T-cell (primary cell): ENCODE results near the gene PYHIN1. TPM values are rescaled to one million over a fixed set of nuclear protein-coding genes. Genes with fewer than 3 reads are reported as not detected.
A peak's percentile ranks its signal among the peaks of the same experiment; 100 is the strongest.

Experiments
- ATAC-seq, 4 experiments: fragments of 200-7000 bp in 3 of 4; fragments of 150-1000 bp in 1 of 4; cut with Tn5 transposase; replicated peaks in 1 of 4; 1 replicate in 3 of 4; 2 replicates in 1 of 4; pipeline ENCODE4 v1.10.0; 2021; ENCODE audit warnings: moderate library complexity in 3 of 4, mild to moderate bottlenecking in 2 of 4, moderate number of reproducible peaks in 1 of 4
- CTCF ChIA-PET, 2 donors: fragments of 300-600 bp; sonication (Branson Sonifier 250); formaldehyde crosslinking; loops; one replicate each; lab custom pipeline; 2022; ENCODE audit warnings: antibody characterized with exemption in 2 of 2; lab: Charles Lee
- POLR2A ChIA-PET, 2 donors: fragments of 300-600 bp; sonication (Branson Sonifier 250); formaldehyde crosslinking; loops; one replicate each; lab custom pipeline; 2022; ENCODE audit warnings: antibody characterized with exemption in 2 of 2; lab: Charles Lee
- DNase-seq, 35 experiments: peaks; one replicate each; pipeline versions ENCODE4 v3.0.0 to v3.0.0-alpha.2; 2013 to 2023
- H3K27ac ChIP-seq: one replicate; pipeline ENCODE4 v1.5.1; 2013; ENCODE audit warnings: low read length
- H3K27me3 ChIP-seq, 2 experiments: replicated peaks in 1 of 2; 1 replicate in 1 of 2; 2 replicates in 1 of 2; pipeline versions ENCODE4 v1.6.1 to v1.7.0; 2013; ENCODE audit warnings: low read length in 1 of 2, mixed read lengths in 1 of 2; ENCODE audit not compliant: control insufficient read depth in 2 of 2, insufficient read depth in 2 of 2; ENCODE audit errors: extremely low read depth in 1 of 2
- H3K36me3 ChIP-seq, 2 donors: 1 replicate in 1 of 2; 2 replicates in 1 of 2; pipeline versions ENCODE4 v1.6.1 to v1.7.0; 2013; ENCODE audit warnings: low read length in 1 of 2; ENCODE audit not compliant: control insufficient read depth in 2 of 2, insufficient read depth in 1 of 2; ENCODE audit errors: extremely low read depth in 1 of 2
- H3K4me1 ChIP-seq, 2 experiments: 1 replicate in 1 of 2; 2 replicates in 1 of 2; pipeline versions ENCODE4 v1.6.1 to v1.7.0; 2013; ENCODE audit warnings: low read length in 2 of 2, mixed read lengths in 1 of 2; ENCODE audit not compliant: insufficient read depth in 2 of 2, control insufficient read depth in 1 of 2; ENCODE audit errors: extremely low read depth in 1 of 2
- H3K4me3 ChIP-seq, 2 donors: 1 replicate in 1 of 2; 2 replicates in 1 of 2; pipeline versions ENCODE4 v1.5.1 to v1.7.0; 2013; ENCODE audit warnings: mild to moderate bottlenecking in 2 of 2, low read length in 1 of 2, moderate library complexity in 1 of 2; ENCODE audit not compliant: control insufficient read depth in 1 of 2; ENCODE audit errors: extremely low read depth in 1 of 2
- H3K9me3 ChIP-seq: 2 replicates; pipeline ENCODE4 v1.7.0; 2013
- H3K27ac Mint-ChIP-seq, 2 donors: one replicate each; pipeline ENCODE4 v1.8.0; 2020 to 2021; ENCODE audit warnings: mild to moderate bottlenecking in 2 of 2, mixed read lengths in 2 of 2
- H3K27me3 Mint-ChIP-seq, 2 donors: one replicate each; pipeline ENCODE4 v1.8.0; 2021 to 2022; ENCODE audit warnings: mixed read lengths in 2 of 2
- H3K36me3 Mint-ChIP-seq: one replicate; pipeline ENCODE4 v1.8.0; 2021; ENCODE audit warnings: mixed read lengths
- H3K4me1 Mint-ChIP-seq, 3 donors: one replicate each; pipeline ENCODE4 v1.8.0; 2020 to 2022; ENCODE audit warnings: mixed read lengths in 3 of 3, mild to moderate bottlenecking in 1 of 3
- H3K4me3 Mint-ChIP-seq, 3 donors: one replicate each; pipeline ENCODE4 v1.8.0; 2020 to 2022; ENCODE audit warnings: mild to moderate bottlenecking in 3 of 3, mixed read lengths in 3 of 3, moderate library complexity in 3 of 3
- H3K9me3 Mint-ChIP-seq, 3 donors: one replicate each; pipeline ENCODE4 v1.8.0; 2020 to 2022; ENCODE audit warnings: mixed read lengths in 3 of 3
- WGBS: methylation state at CpG from one replicate; pipeline ENCODE4 v1.1.5; 2013; ENCODE audit warnings: missing lambda C conversion rate; ENCODE audit not compliant: insufficient coverage; 5-methylcytosine and 5-hydroxymethylcytosine counted together
- total RNA-seq, 35 experiments: library from RNA in 6 of 35; stranded (reverse) in 6 of 35; fragments of 120-200 nt in 1 of 35; gene quantifications; one replicate each; pipeline versions ENCODE4 v1.2.1 to v1.2.4 and lab custom pipeline; 2013 to 2026

PYHIN1 gene
- 10 to 100 TPM; 32.6 to 65.4 (median 35.4) TPM for total RNA-seq
- 122 TPM for total RNA-seq (2013)
- 4.9 to 66.4 (median 40.7) reads per million in 29 experiments for total RNA-seq (lab: John Stamatoyannopoulos, UW)

DNA sequence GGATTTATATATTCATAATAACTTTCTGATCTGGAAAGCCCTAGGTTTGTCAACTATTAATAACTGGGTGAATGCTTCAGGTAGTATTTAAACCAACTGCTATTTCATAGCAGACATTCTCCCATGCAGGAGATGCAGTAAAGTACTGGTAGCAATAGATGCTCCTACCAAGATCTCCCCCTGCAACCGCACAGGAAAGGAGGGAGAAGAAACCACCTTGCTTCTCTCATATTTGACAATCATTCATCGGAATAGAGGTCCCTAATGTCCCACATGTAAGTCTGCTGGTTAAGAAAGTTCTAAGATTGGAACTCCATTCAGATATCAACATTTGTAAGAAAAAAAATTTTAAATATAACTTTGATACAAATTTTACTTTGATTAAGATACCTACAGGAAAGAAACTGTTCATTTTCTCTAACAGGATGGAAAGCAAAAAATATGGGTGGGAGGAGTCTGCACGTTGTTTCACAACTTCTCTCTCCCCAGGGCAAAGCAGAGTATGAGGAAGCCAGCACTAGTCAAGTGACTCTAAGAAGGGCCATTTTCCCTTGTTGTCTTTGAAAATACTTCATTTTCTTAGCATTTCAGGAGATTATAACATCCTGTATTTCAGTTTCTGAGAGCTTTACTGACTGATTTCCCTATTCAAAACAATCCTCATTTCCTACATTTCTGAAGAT is at the start of gene PYHIN1:
PYHIN1 (plus strand) TSS at position 498 of the 683 bp plus-strand sequence. CDS start 5,359 bp downstream, outside the sequence.
- peaks cover 9% of the 10 kb centered on the region for H3K36me3 Mint-ChIP-seq
- peaks cover 16 to 24% of the 10 kb centered on the region in 2 experiments for H3K4me1 ChIP-seq
- ATAC-seq: peak; percentile 80 to 89 (median 84)
- H3K4me3 Mint-ChIP-seq: peak within 1 kb of the TSS; percentile 89 to 99 (median 98)
- WGBS: no CpG with 5 or more reads among the region's 3 CpGs
- H3K9me3 Mint-ChIP-seq: peaks cover 9% of the 10 kb centered on the region in 3 donors
- ChIA-PET POLR2A (no interaction called here), CTCF (interaction anchor here in 1 of 2 donors (0.6 kb wide), 1 partner anchor 592 kb away, joined by 3 read pairs; no protein-coding TSS in a partner anchor)
- no peaks in the 10 kb centered on the region for H3K27me3 ChIP-seq
- peak within 1 kb of the TSS; percentile 58 to 80 for H3K4me3 ChIP-seq
- H3K9me3 ChIP-seq: no peaks in the 10 kb centered on the region
- peaks cover 31 to 50% (median 43%) of the 10 kb centered on the region in 3 donors for H3K4me1 Mint-ChIP-seq
- peak within 1 kb of the TSS; percentile 72 for H3K27ac ChIP-seq
- H3K36me3 ChIP-seq: peaks cover 0 to 2% of the 10 kb centered on the region in 2 donors
- peak within 1 kb of the TSS; percentile 94 to 97 for H3K27ac Mint-ChIP-seq
- peaks cover 0 to 5% of the 10 kb centered on the region in 2 donors for H3K27me3 Mint-ChIP-seq
- peak in 28 of 35 experiments; percentile 7 to 67 (median 18) for DNase-seq

GRCh38 chr1:158893654-158894053 is 37.7 kb upstream of the PYHIN1 start:
- Histone ChIP-seq H3K4me3 (no peak overlapping the region), H3K27me3 (no peaks in the 10 kb centered on the region), H3K4me1 (no peaks in the 10 kb centered on the region), H3K36me3 (no peaks in the 10 kb centered on the region), H3K27ac (no peak overlapping the region), H3K9me3 (no peaks in the 10 kb centered on the region)
- H3K36me3 Mint-ChIP-seq: no peaks in the 10 kb centered on the region
- H3K27me3 Mint-ChIP-seq: peaks cover 0 to 1% of the 10 kb centered on the region in 2 donors
- no peak overlapping the region for H3K27ac Mint-ChIP-seq
- H3K4me3 Mint-ChIP-seq: no peak overlapping the region
- no peaks in the 10 kb centered on the region for H3K4me1 Mint-ChIP-seq
- CTCF ChIA-PET: no interaction called here
- H3K9me3 Mint-ChIP-seq: peaks cover 5 to 10% (median 8%) of the 10 kb centered on the region in 3 donors
- POLR2A ChIA-PET: no interaction called here
- DNase-seq: no peak
- no peak for ATAC-seq

DNA sequence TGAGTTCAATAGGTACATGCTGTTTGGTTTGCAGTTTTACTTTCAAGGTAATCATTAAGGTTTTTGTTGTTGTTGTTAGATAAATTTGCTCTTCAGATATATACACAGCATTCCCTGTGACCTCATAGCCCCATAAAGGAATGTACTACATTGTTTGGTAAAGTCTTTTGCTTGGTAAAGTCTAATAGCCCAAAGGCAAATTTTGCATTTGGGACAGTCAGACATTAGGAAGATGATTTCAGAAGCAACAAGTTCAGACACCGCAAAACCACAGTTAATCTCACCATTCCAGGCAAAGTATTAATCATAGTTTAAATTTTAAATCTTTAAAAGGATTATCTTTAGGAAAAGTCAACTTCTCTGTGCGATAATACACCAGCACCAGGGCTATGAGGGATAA is 32.6 kb upstream of the PYHIN1 start:
- H3K27ac Mint-ChIP-seq: no peak overlapping the region
- H3K36me3 ChIP-seq: no peaks in the 10 kb centered on the region
- H3K4me1 ChIP-seq: no peaks in the 10 kb centered on the region
- CTCF ChIA-PET: no interaction called here
- H3K4me1 Mint-ChIP-seq: no peaks in the 10 kb centered on the region
- H3K4me3 Mint-ChIP-seq: no peak overlapping the region
- peaks cover 2% of the 10 kb centered on the region for H3K9me3 ChIP-seq
- ATAC-seq (no peak), DNase-seq (no peak)
- H3K27me3 Mint-ChIP-seq: peaks cover 5 to 14% of the 10 kb centered on the region in 2 donors
- peaks cover 3 to 10% (median 6%) of the 10 kb centered on the region in 3 donors for H3K9me3 Mint-ChIP-seq
- no peaks in the 10 kb centered on the region for H3K27me3 ChIP-seq
- no peak overlapping the region for H3K27ac ChIP-seq
- WGBS: no CpG with 5 or more reads among the region's 2 CpGs
- H3K36me3 Mint-ChIP-seq: no peaks in the 10 kb centered on the region
- POLR2A ChIA-PET: no interaction called here
- no peak overlapping the region for H3K4me3 ChIP-seq

DNA sequence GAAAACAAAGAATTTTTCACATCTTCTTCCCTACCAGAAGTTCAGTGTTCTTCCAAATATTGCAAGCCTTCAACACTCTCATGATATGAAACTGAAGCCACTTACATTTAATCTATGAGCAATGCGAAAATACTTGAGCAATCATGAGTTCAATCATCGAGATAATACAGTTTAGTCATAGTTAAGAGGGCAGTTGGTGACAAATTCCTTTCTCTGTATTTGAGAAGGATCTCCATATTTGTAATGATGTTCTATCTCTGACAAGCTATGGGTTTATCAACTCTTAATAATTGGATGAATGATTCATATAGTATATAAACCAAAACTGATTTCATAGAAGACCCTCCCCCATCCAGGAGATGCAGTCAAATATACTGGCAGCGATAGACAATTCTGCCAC is 29.7 kb upstream of the PYHIN1 start:
- POLR2A ChIA-PET: no interaction called here
- Histone ChIP-seq H3K4me1 (no peaks in the 10 kb centered on the region), H3K36me3 (no peaks in the 10 kb centered on the region), H3K4me3 (no peak overlapping the region), H3K9me3 (peaks cover 2% of the 10 kb centered on the region), H3K27ac (no peak overlapping the region), H3K27me3 (no peaks in the 10 kb centered on the region)
- DNase-seq (no peak), ATAC-seq (no peak)
- H3K9me3 Mint-ChIP-seq: no peaks in the 10 kb centered on the region
- no CpG with 5 or more reads among the region's 3 CpGs for whole genome bisulfite sequencing
- CTCF ChIA-PET: interaction anchor here in 1 of 2 donors (0.6 kb wide), 1 partner anchor 92 kb away, joined by 3 read pairs; no protein-coding TSS in a partner anchor
- H3K27ac Mint-ChIP-seq: no peak overlapping the region
- H3K4me3 Mint-ChIP-seq: no peak overlapping the region
- H3K36me3 Mint-ChIP-seq: peaks cover 3% of the 10 kb centered on the region
- no peaks in the 10 kb centered on the region for H3K4me1 Mint-ChIP-seq
- H3K27me3 Mint-ChIP-seq: peaks cover 13 to 23% of the 10 kb centered on the region in 2 donors

- ATAC-seq: no peak
- Mint-ChIP-seq H3K27me3 (peaks cover 0 to 8% of the 10 kb centered on the region in 2 donors), H3K9me3 (peaks cover 20 to 39% (median 24%) of the 10 kb centered on the region in 3 donors), H3K4me3 (no peak overlapping the region), H3K27ac (no peak overlapping the region), H3K36me3 (peaks cover 19% of the 10 kb centered on the region), H3K4me1 (no peaks in the 10 kb centered on the region)
- H3K27ac ChIP-seq: no peak overlapping the region
- DNase-seq: no peak
- H3K36me3 ChIP-seq: no peaks in the 10 kb centered on the region
- no peaks in the 10 kb centered on the region for H3K4me1 ChIP-seq
- no peaks in the 10 kb centered on the region for H3K27me3 ChIP-seq
- peaks cover 2% of the 10 kb centered on the region for H3K9me3 ChIP-seq
- POLR2A ChIA-PET: no interaction called here
- no CpG with 5 or more reads among the region's 1 CpG for WGBS
- CTCF ChIA-PET: no interaction called here
- H3K4me3 ChIP-seq: no peak overlapping the region
Observed at GRCh38 chr1:158916085-158916484, 15.3 kb upstream of the PYHIN1 start.

GRCh38 chr1:158924677-158925076 is 6.7 kb upstream of the PYHIN1 start:
- no peaks in the 10 kb centered on the region for H3K36me3 ChIP-seq
- no peak overlapping the region for H3K4me3 ChIP-seq
- DNase-seq (peak in 1 of 35 experiments; percentile 35), ATAC-seq (no peak)
- ChIA-PET POLR2A (no interaction called here), CTCF (interaction anchor here in 1 of 2 donors (1.0 kb wide), 1 partner anchor 74 kb away, joined by 3 read pairs; no protein-coding TSS in a partner anchor)
- Mint-ChIP-seq H3K4me3 (no peak overlapping the region), H3K27ac (peak overlapping the region in 1 of 2 donors; percentile 51), H3K27me3 (peaks cover 0 to 4% of the 10 kb centered on the region in 2 donors), H3K9me3 (peaks cover 11 to 22% (median 12%) of the 10 kb centered on the region in 3 donors), H3K36me3 (peaks cover 13% of the 10 kb centered on the region), H3K4me1 (peaks cover 1 to 16% (median 6%) of the 10 kb centered on the region in 3 donors)
- WGBS: no CpG with 5 or more reads among the region's 2 CpGs
- H3K27ac ChIP-seq: peak overlapping the region; percentile 46
- H3K27me3 ChIP-seq: no peaks in the 10 kb centered on the region
- peaks cover 2 to 7% of the 10 kb centered on the region in 2 experiments for H3K4me1 ChIP-seq
- H3K9me3 ChIP-seq: no peaks in the 10 kb centered on the region
